Activated CD8-positive, alpha-beta T cell treated with anti-CD3 and anti-CD28 coated beads, Interleukin-2, amount 10 ng/mL, durations not matched to agents 7 days and 5 days (primary cell): ENCODE measurements around the gene USP36. TPM values are rescaled to one million over a fixed set of nuclear protein-coding genes. Genes with fewer than 3 reads are reported as not detected.
"Not testable (repeated sequence)": the region's sequence is repeated elsewhere in the genome, so short reads cannot be mapped to it uniquely, and the experiment has no call there.

Experiments used
- ATAC-seq: fragments of 150-1000 bp; cut with Tn5 transposase; one replicate; pipeline ENCODE4 v1.10.0; 2021; ENCODE audit warnings: moderate library complexity
- CTCF ChIA-PET: fragments of 350-600 bp; sonication (Branson Sonifier 250); formaldehyde crosslinking; loops from one replicate; lab custom pipeline; 2021; ENCODE audit warnings: antibody characterized with exemption; lab: Charles Lee
- POLR2A ChIA-PET: fragments of 350-600 bp; sonication (Branson Sonifier 250); formaldehyde crosslinking; loops from one replicate; lab custom pipeline; 2021; ENCODE audit warnings: antibody characterized with exemption; lab: Charles Lee
- DNase-seq: peaks from one replicate; pipeline ENCODE4 v3.0.0-alpha.2; 2020
- H3K27ac Mint-ChIP-seq: one replicate; pipeline ENCODE4 v1.8.0; 2021; ENCODE audit warnings: mild to moderate bottlenecking, mixed read lengths
- H3K27me3 Mint-ChIP-seq: one replicate; pipeline ENCODE4 v1.8.0; 2021; ENCODE audit warnings: low read depth, mixed read lengths
- H3K36me3 Mint-ChIP-seq: one replicate; pipeline ENCODE4 v1.8.0; 2021; ENCODE audit warnings: low read depth, mixed read lengths
- H3K4me1 Mint-ChIP-seq: one replicate; pipeline ENCODE4 v1.8.0; 2021; ENCODE audit warnings: low read depth, mixed read lengths
- H3K4me3 Mint-ChIP-seq: one replicate; pipeline ENCODE4 v1.8.0; 2021; ENCODE audit warnings: mild to moderate bottlenecking, mixed read lengths
- H3K9me3 Mint-ChIP-seq: one replicate; pipeline ENCODE4 v1.8.0; 2022; ENCODE audit warnings: mixed read lengths; ENCODE audit not compliant: insufficient read depth
- total RNA-seq, 2 experiments: library from RNA; stranded (reverse); gene quantifications; one replicate each; pipeline ENCODE4 v1.2.3, GENCODE V29; 2021

Gene USP36
- total RNA-seq, 2 experiments from 2014 or later: 67.5 TPM

DNA sequence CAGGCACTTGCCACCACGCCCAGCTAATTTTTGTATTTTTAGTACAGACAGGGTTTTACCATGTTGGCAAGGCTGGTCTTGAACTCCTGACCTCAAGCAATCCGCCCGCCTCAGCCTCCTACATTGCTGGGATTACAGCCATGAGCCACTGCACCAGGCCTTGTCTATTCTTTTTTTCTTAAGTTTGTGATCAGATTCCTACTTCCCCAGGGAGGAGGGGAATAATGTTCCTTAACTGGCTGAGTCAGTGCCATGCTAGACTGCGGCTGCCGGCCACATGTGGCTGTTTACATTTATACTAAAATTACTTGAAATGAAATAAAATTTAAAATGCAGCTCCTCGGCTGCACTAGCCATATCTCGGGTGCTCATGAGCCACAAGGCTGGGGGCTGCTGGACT is 27.8 kb upstream of the USP36 start:
- no peak overlapping the region for H3K27ac Mint-ChIP-seq
- no peaks in the 10 kb centered on the region for H3K4me1 Mint-ChIP-seq
- H3K4me3 Mint-ChIP-seq: no peak overlapping the region
- ATAC-seq (no peak), DNase-seq (no peak)
- no peaks in the 10 kb centered on the region for H3K9me3 Mint-ChIP-seq
- no peaks in the 10 kb centered on the region for H3K27me3 Mint-ChIP-seq
- H3K36me3 Mint-ChIP-seq: no peaks in the 10 kb centered on the region
- ChIA-PET POLR2A (no interaction called here), CTCF (interaction anchor here (4.2 kb wide), 1 partner anchor 103 kb away, joined by 56 read pairs; no protein-coding TSS in a partner anchor)

DNA sequence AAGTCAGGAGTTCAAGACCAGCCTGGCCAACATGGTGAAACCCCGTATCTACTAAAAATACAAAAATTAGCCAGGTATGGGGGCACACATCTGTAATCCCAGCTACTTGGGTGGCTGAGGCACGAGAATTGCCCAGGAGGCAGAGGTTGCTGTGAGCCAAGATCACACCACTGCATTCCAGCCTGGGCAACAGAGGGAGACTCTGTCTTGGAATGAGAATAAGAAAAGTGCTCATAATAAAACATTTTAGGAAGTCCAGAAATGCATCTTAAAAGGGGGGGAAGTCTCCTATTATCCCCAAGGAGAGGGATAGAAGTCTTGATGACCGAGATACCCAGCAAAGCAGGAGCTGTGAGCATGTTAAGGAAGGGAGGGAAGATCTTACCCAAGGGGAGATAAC is 26.4 kb upstream of the USP36 start:
- H3K27me3 Mint-ChIP-seq, DNase-seq, ATAC-seq, POLR2A ChIA-PET, H3K4me3 Mint-ChIP-seq, H3K9me3 Mint-ChIP-seq, H3K4me1 Mint-ChIP-seq, H3K27ac Mint-ChIP-seq, H3K36me3 Mint-ChIP-seq: not testable (repeated sequence)
- CTCF ChIA-PET: interaction anchor here (1.0 to 4.2 kb wide), 4 partner anchors 9 to 105 kb away, joined by 4 to 56 read pairs (median 24); no protein-coding TSS in a partner anchor

DNA sequence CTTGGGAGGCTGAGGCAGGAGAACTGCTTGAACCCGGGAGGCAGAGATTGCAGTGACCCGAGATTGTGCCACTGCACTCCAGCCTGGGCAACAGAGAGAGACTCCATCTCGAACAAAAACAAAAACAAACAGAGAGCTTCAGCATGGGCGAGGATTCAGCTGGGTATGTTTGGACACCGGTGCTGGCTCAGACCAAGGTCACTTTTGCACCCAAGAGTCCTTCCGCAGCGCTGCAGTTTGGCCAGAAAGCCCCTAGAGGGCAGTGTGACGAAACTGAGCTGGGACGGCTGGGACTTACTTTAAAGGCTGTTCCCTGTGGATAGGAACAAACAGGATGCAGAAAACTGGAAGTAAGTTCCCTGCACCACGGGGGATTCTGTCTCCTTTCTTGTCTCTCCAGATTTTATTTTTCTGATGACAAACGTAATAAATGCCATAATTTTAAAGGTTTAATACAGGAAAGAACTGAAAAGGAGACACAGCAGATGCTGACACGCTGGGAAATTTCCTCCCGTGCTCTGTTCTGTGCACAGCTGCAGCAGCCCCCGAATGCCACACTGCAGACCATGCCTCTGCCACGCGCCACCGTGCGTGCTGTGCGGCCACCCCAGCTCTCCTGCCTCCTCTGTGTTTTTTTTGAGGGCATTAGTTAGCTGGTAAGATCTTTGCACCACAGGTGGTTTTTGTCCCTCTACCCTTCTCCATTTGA is 25.2 kb upstream of the USP36 start:
- H3K9me3 Mint-ChIP-seq: no peaks in the 10 kb centered on the region
- DNase-seq: peak; percentile 76
- H3K27me3 Mint-ChIP-seq: no peaks in the 10 kb centered on the region
- ChIA-PET CTCF (interaction anchor here (0.7 to 4.2 kb wide), 36 partner anchors 9 to 158 kb away, joined by 3 to 56 read pairs (median 4); no protein-coding TSS in a partner anchor), POLR2A (interaction anchor here (1.1 kb wide), 1 partner anchor 9 kb away, joined by 3 read pairs; no protein-coding TSS in a partner anchor)
- no peak overlapping the region for H3K4me3 Mint-ChIP-seq
- no peaks in the 10 kb centered on the region for H3K4me1 Mint-ChIP-seq
- H3K27ac Mint-ChIP-seq: no peak overlapping the region
- no peaks in the 10 kb centered on the region for H3K36me3 Mint-ChIP-seq
- ATAC-seq: peak; percentile 74

- DNase-seq (no peak), ATAC-seq (no peak)
- no peaks in the 10 kb centered on the region for H3K36me3 Mint-ChIP-seq
- H3K27ac Mint-ChIP-seq: no peak overlapping the region
- no peaks in the 10 kb centered on the region for H3K4me1 Mint-ChIP-seq
- no peaks in the 10 kb centered on the region for H3K27me3 Mint-ChIP-seq
- ChIA-PET POLR2A (no interaction called here), CTCF (interaction anchor here (0.6 to 3.4 kb wide), 3 partner anchors 11 to 107 kb away, joined by 4 to 33 read pairs (median 8); no protein-coding TSS in a partner anchor)
- no peaks in the 10 kb centered on the region for H3K9me3 Mint-ChIP-seq
- H3K4me3 Mint-ChIP-seq: no peak overlapping the region
These were observed 23.5 kb upstream of the USP36 start for GRCh38 chr17:78864117-78864516.

GRCh38 chr17:78862073-78863023 is 21.7 kb upstream of the USP36 start:
- ATAC-seq: no peak
- Mint-ChIP-seq H3K27me3 (no peaks in the 10 kb centered on the region), H3K27ac (no peak overlapping the region), H3K36me3 (no peaks in the 10 kb centered on the region), H3K4me3 (no peak overlapping the region), H3K4me1 (no peaks in the 10 kb centered on the region), H3K9me3 (no peaks in the 10 kb centered on the region)
- DNase-seq: no peak
- ChIA-PET CTCF (no interaction called here), POLR2A (no interaction called here)

DNA sequence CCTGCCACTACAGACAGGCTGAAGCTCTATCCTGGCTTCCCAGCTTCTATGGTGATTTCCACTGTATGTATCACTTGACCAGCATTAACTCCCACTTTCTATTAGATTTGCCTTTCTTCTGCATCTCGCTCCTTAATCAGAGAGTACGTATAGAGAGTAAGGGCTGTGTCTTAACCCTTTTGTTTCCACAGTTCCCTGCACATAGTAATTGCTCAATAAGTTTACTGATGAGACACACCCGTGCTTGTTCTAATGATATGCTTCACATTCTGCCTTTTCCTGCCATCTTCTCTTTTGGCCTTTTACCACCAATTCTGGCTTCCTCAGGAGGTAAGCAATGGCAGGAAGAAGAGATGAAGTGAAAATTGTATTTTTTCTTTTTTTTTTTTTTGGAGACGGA is 20.6 kb upstream of the USP36 start:
- ChIA-PET CTCF (interaction anchor here (0.7 to 1.0 kb wide), 2 partner anchors 9 to 393 kb away, joined by 3 read pairs; no protein-coding TSS in a partner anchor), POLR2A (no interaction called here)
- no peaks in the 10 kb centered on the region for H3K36me3 Mint-ChIP-seq
- ATAC-seq: no peak
- no peak for DNase-seq
- H3K27me3 Mint-ChIP-seq: no peaks in the 10 kb centered on the region
- no peak overlapping the region for H3K27ac Mint-ChIP-seq
- H3K4me3 Mint-ChIP-seq: no peak overlapping the region
- H3K4me1 Mint-ChIP-seq: no peaks in the 10 kb centered on the region
- no peaks in the 10 kb centered on the region for H3K9me3 Mint-ChIP-seq

DNA sequence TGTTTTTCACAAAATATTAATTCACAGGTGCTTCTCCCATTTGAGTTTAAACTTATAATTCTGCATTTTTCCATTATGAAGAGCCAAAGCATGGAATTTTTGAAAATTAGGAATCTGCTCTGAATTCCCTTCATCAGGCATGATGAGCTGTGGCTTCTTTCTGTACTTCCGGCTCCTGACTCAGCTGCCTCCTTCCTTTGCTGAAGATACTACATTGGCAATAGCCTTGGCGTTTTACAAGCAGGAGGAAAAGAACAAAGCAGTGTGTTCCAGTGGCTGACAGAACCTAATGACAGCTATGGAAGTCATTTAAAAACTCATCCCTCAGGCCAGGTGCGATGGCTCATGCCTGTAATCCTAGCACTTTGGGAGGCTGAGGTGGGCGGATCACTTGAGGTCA is 18.4 kb upstream of the USP36 start:
- DNase-seq (no peak), ATAC-seq (no peak)
- no peak overlapping the region for H3K27ac Mint-ChIP-seq
- ChIA-PET POLR2A (no interaction called here), CTCF (no interaction called here)
- no peak overlapping the region for H3K4me3 Mint-ChIP-seq
- H3K4me1 Mint-ChIP-seq: no peaks in the 10 kb centered on the region
- H3K36me3 Mint-ChIP-seq: no peaks in the 10 kb centered on the region
- no peaks in the 10 kb centered on the region for H3K9me3 Mint-ChIP-seq
- H3K27me3 Mint-ChIP-seq: no peaks in the 10 kb centered on the region

- no peak overlapping the region for H3K27ac Mint-ChIP-seq
- ChIA-PET POLR2A (no interaction called here), CTCF (interaction anchor here (0.6 kb wide), 1 partner anchor 9 kb away, joined by 4 read pairs; no protein-coding TSS in a partner anchor)
- no peaks in the 10 kb centered on the region for H3K27me3 Mint-ChIP-seq
- H3K4me3 Mint-ChIP-seq: no peak overlapping the region
- H3K4me1 Mint-ChIP-seq: no peaks in the 10 kb centered on the region
- no peaks in the 10 kb centered on the region for H3K36me3 Mint-ChIP-seq
- DNase-seq (no peak), ATAC-seq (no peak)
- no peaks in the 10 kb centered on the region for H3K9me3 Mint-ChIP-seq
These were observed 16.7 kb upstream of the USP36 start for GRCh38 chr17:78857266-78857665.

DNA sequence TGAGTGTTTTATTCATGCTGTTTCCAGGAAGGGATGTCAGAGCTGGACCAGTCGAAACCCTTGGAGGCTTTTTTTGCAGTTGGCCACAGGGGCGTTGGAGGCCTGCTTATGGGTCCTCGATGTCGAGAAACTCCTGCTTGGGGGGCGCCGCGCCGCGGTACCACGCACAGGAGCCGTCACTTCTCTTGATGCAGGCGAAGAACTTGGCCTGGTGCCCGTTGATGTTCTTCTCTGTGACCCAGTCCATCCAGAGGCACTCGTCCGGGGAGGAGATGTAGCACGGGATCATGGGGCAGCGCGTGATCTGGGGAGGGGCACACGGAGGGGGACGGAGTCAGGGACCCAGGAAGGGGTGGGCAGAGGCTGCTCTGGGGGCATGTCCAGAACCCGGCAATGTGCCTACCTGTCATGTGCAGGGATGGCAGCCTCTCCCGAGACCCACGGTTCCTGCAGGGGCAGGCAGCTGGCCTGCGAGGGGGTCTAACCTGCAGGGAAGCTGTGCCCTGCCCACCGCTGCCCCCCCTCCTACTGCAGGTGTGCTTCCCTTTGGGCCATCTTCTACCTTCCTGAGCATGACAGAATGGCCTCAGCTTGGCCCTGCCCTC is 15.0 kb upstream of the USP36 start:
- H3K27ac Mint-ChIP-seq: no peak overlapping the region
- no peak for DNase-seq
- no peak for ATAC-seq
- no peaks in the 10 kb centered on the region for H3K36me3 Mint-ChIP-seq
- H3K4me1 Mint-ChIP-seq: no peaks in the 10 kb centered on the region
- ChIA-PET POLR2A (no interaction called here), CTCF (interaction anchor here (4.6 kb wide), 1 partner anchor 9 kb away, joined by 33 read pairs; no protein-coding TSS in a partner anchor)
- no peak overlapping the region for H3K4me3 Mint-ChIP-seq
- no peaks in the 10 kb centered on the region for H3K9me3 Mint-ChIP-seq
- no peaks in the 10 kb centered on the region for H3K27me3 Mint-ChIP-seq

- Mint-ChIP-seq H3K9me3 (no peaks in the 10 kb centered on the region), H3K36me3 (no peaks in the 10 kb centered on the region), H3K4me3 (no peak overlapping the region), H3K27ac (no peak overlapping the region), H3K4me1 (no peaks in the 10 kb centered on the region), H3K27me3 (no peaks in the 10 kb centered on the region)
- ChIA-PET CTCF (interaction anchor here (2.1 to 4.6 kb wide), 2 partner anchors 11 kb away, joined by 12 to 33 read pairs; no protein-coding TSS in a partner anchor), POLR2A (no interaction called here)
- ATAC-seq (no peak), DNase-seq (no peak)
These were observed 13.9 kb upstream of the USP36 start for GRCh38 chr17:78854508-78854907.

- Mint-ChIP-seq H3K36me3 (no peaks in the 10 kb centered on the region), H3K27me3 (no peaks in the 10 kb centered on the region), H3K4me1 (no peaks in the 10 kb centered on the region), H3K9me3 (no peaks in the 10 kb centered on the region), H3K4me3 (no peak overlapping the region), H3K27ac (no peak overlapping the region)
- CTCF ChIA-PET: interaction anchor here (2.1 to 4.6 kb wide), 2 partner anchors 11 kb away, joined by 12 to 33 read pairs; no protein-coding TSS in a partner anchor
- DNase-seq (no peak), ATAC-seq (no peak)
- POLR2A ChIA-PET: no interaction called here
These were observed 13.3 kb upstream of the USP36 start for GRCh38 chr17:78853926-78854394.
